Measurements from ENCODE around the gene IGF2. TPM values are rescaled to one million over a fixed set of nuclear protein-coding genes. Genes with fewer than 3 reads are reported as not detected.

Gene IGF2
- total RNA-seq, 4 donors from 2014 or later = 0.76 to 35.3 (median 2.8) TPM

GRCh38 chr11:2143477-2143798 is 4.2 kb upstream of the IGF2 start:
- intact Hi-C loops (cut with DNase I) = no loop called here

GRCh38 chr11:2142762-2143202 is 3.6 kb upstream of the IGF2 start:
- DNase-seq = no peak
- intact Hi-C loops (cut with DNase I) = no loop called here
- peaks cover 4 to 55% (median 30%) of the 10 kb centered on the region in 3 donors for H3K4me1 ChIP-seq
- H3K36me3 ChIP-seq = no peaks in the 10 kb centered on the region
- peaks cover 38 to 100% (median 53%) of the 10 kb centered on the region in 4 donors for H3K27me3 ChIP-seq
- TF ChIP-seq POLR2A (IDR thresholded peaks at IDR 0.05) = no peak
- TF ChIP-seq CTCF (IDR thresholded peaks at IDR 0.05) = no peak
- no peak overlapping the region for H3K4me3 ChIP-seq
- H3K27ac ChIP-seq = no peak overlapping the region
- H3K9me3 ChIP-seq = no peaks in the 10 kb centered on the region
- 0 to 2% methylated on average over 4 to 6 of the region's 6 CpGs for WGBS, 2 donors

More at GRCh38 chr11:2143477-2143798, 4.2 kb upstream of the IGF2 start:
- no peaks in the 10 kb centered on the region for H3K36me3 ChIP-seq
- peaks cover 4 to 49% (median 26%) of the 10 kb centered on the region in 3 donors for H3K4me1 ChIP-seq
- DNase-seq = no peak
- TF ChIP-seq POLR2A (IDR thresholded peaks at IDR 0.05) (no peak), CTCF (IDR thresholded peaks at IDR 0.05) (no peak)
- H3K4me3 ChIP-seq = no peak overlapping the region
- H3K27ac ChIP-seq = no peak overlapping the region
- no peaks in the 10 kb centered on the region for H3K9me3 ChIP-seq
- 14 to 17% methylated on average over 12 of the region's 12 CpGs for WGBS, 2 donors
- peaks cover 37 to 100% (median 52%) of the 10 kb centered on the region in 4 donors for H3K27me3 ChIP-seq

GRCh38 chr11:2142300-2142759 is 3.1 kb upstream of the IGF2 start:
- no peak overlapping the region for H3K27ac ChIP-seq
- H3K9me3 ChIP-seq = no peaks in the 10 kb centered on the region
- DNase-seq = no peak
- H3K36me3 ChIP-seq = no peaks in the 10 kb centered on the region
- H3K4me3 ChIP-seq = no peak overlapping the region
- intact Hi-C loops (cut with DNase I) = no loop called here
- H3K4me1 ChIP-seq = peaks cover 9 to 60% (median 35%) of the 10 kb centered on the region in 3 donors
- WGBS, 2 donors = 4 to 7% methylated on average over 5 of the region's 5 CpGs
- H3K27me3 ChIP-seq = peaks cover 42 to 100% (median 57%) of the 10 kb centered on the region in 4 donors
- no peak for TF ChIP-seq POLR2A (IDR thresholded peaks at IDR 0.05)
- TF ChIP-seq CTCF (IDR thresholded peaks at IDR 0.05) = no peak

GRCh38 chr11:2140411-2141400 is 1.5 kb upstream of the IGF2 start:
- WGBS, 2 donors = 7 to 14% methylated on average over 17 to 18 of the region's 102 CpGs
- intact Hi-C loops (cut with DNase I) = no loop called here
- no peak for DNase-seq
- H3K4me3 ChIP-seq = peak overlapping the region in 2 of 4 donors; percentile 18 to 65
- H3K27me3 ChIP-seq = peaks cover 44 to 100% (median 56%) of the 10 kb centered on the region in 4 donors
- TF ChIP-seq POLR2A (IDR thresholded peaks at IDR 0.05) (no peak), CTCF (IDR thresholded peaks at IDR 0.05) (no peak)
- no peak overlapping the region for H3K27ac ChIP-seq
- no peaks in the 10 kb centered on the region for H3K9me3 ChIP-seq
- H3K4me1 ChIP-seq = peaks cover 9 to 67% (median 36%) of the 10 kb centered on the region in 3 donors
- no peaks in the 10 kb centered on the region for H3K36me3 ChIP-seq

All from esophagus squamous epithelium (tissue), 5 donors.